Inflammatory macrophage treated with lipopolysaccharide for 4 hours (primary cell): ENCODE data around the gene FAM151A.

Experiments used
- DNase-seq: peaks from one replicate; pipeline ENCODE4 v3.0.0-alpha.2; 2020

FAM151A gene

GRCh38 chr1:54623216-54624007 is at the start of gene FAM151A:
Gene FAM151A (minus strand): TSS chr1:54623525. CDS start chr1:54623395, 130 bp downstream.
- DNase-seq, result no peak

- DNase-seq, result peak; percentile 45
These were observed 48.8 kb upstream of the FAM151A start for GRCh38 chr1:54671985-54672608.

GRCh38 chr1:54668567-54668966 is 45.2 kb upstream of the FAM151A start:
- DNase-seq, result no peak

- DNase-seq, result no peak
These were observed 44.5 kb upstream of the FAM151A start for GRCh38 chr1:54667797-54668196.

- DNase-seq, result no peak
These were observed 43.0 kb upstream of the FAM151A start for GRCh38 chr1:54666333-54666732.

GRCh38 chr1:54665852-54666251 is 42.5 kb upstream of the FAM151A start:
- no peak for DNase-seq

- DNase-seq, result no peak
These were observed 41.0 kb upstream of the FAM151A start for GRCh38 chr1:54664364-54664763.

- DNase-seq, result no peak
These were observed 40.4 kb upstream of the FAM151A start for GRCh38 chr1:54663725-54664124.

- DNase-seq, result no peak
These were observed 35.0 kb upstream of the FAM151A start for GRCh38 chr1:54658164-54658913.

- no peak for DNase-seq
These were observed 29.7 kb upstream of the FAM151A start for GRCh38 chr1:54653036-54653435.

GRCh38 chr1:54652168-54652567 is 28.8 kb upstream of the FAM151A start:
- peak; percentile 52 for DNase-seq

GRCh38 chr1:54651608-54652007 is 28.3 kb upstream of the FAM151A start:
- DNase-seq, result no peak

- DNase-seq, result no peak
These were observed 27.1 kb upstream of the FAM151A start for GRCh38 chr1:54650417-54650816.

GRCh38 chr1:54649921-54650320 is 26.6 kb upstream of the FAM151A start:
- no peak for DNase-seq

- DNase-seq, result no peak
These were observed 26.0 kb upstream of the FAM151A start for GRCh38 chr1:54649130-54649898.

- no peak for DNase-seq
These were observed 22.7 kb upstream of the FAM151A start for GRCh38 chr1:54645806-54646676.

- DNase-seq, result no peak
These were observed 20.4 kb upstream of the FAM151A start for GRCh38 chr1:54643736-54644135.

- DNase-seq, result no peak
These were observed 17.8 kb upstream of the FAM151A start, which contains the start of gene MROH7 for GRCh38 chr1:54640863-54641836. Gene MROH7 (plus strand): TSS chr1:54641786. CDS start chr1:54652927, 11,141 bp downstream.

GRCh38 chr1:54640361-54640760 is 17.0 kb upstream of the FAM151A start:
- no peak for DNase-seq
